ENCODE results near the gene ESYT2.
"Not testable (repeated sequence)": the region's sequence is repeated elsewhere in the genome, so short reads cannot be mapped to it uniquely, and the experiment has no call there.

ESYT2 gene

GRCh38 chr7:158722574-158723237 is 106.6 kb downstream of the ESYT2 start:
- no peak for DNase-seq

DNA sequence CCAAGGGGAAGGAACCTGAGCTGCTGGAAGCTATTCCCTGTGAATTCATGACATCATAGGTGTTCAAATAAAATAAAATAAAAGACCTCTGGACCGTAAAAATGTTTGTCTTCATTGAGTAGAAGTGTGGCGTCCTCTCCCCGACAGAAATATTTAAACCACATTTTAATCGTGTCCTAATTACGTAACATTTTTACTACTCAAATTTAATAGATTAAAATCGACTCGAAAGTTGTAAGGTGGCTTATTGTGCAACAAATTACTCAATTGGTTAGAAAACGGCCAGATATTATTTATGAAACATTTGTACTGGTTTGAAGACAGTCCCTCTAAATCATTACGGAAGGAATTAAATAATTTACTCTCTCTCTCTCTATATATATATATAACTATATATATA is 109.2 kb downstream of the ESYT2 start:
- DNase-seq = no peak

GRCh38 chr7:158716802-158717201 is 112.5 kb downstream of the ESYT2 start:
- DNase-seq = no peak

GRCh38 chr7:158710651-158711102 is 118.6 kb downstream of the ESYT2 start:
- no peak for DNase-seq

DNA sequence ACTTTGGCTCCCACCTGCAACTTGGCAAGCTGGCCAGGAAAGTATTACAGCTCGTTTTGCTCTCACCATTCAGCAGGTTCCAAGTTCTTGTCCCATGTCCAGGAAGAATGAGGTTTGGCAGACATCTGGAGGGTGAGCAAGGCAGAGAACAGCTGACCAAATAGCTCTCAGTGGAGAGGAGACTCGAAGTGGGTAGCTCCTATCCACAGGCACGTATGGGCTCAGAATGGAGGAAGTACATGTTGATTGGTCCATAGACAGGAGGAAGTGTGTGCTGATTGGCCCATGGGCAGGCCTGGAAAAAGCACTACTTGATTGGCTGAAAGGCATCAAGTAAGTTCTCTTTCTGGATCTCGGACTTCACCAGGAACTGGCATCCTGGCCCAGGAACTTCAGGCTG is 121.7 kb downstream of the ESYT2 start:
- no peak for DNase-seq

- DNase-seq = no peak
Measured at GRCh38 chr7:158706710-158707590, 122.4 kb downstream of the ESYT2 start.

DNA sequence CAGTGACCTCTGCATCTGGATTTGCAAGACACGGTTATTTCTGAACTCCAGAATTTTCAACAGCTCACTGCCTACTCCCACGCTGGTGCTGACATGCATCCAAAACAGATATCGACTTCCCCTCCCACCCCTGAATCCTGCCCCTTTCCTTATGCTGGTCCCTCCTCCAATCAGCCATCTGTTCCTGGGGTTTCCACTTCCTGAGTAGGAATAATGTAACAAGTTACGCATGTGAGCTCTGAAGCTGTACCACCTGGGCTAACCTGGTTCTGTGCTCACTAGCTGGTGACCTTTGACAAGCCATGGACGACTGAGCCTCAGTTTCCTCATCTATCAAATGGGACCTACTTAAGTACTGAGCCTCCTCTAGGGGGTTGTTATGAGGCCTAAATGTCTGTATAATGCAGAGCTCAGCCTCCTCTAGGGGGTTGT is 123.0 kb downstream of the ESYT2 start:
- no peak for DNase-seq

GRCh38 chr7:158705234-158705850 is 124.0 kb downstream of the ESYT2 start:
- no peak for DNase-seq

DNA sequence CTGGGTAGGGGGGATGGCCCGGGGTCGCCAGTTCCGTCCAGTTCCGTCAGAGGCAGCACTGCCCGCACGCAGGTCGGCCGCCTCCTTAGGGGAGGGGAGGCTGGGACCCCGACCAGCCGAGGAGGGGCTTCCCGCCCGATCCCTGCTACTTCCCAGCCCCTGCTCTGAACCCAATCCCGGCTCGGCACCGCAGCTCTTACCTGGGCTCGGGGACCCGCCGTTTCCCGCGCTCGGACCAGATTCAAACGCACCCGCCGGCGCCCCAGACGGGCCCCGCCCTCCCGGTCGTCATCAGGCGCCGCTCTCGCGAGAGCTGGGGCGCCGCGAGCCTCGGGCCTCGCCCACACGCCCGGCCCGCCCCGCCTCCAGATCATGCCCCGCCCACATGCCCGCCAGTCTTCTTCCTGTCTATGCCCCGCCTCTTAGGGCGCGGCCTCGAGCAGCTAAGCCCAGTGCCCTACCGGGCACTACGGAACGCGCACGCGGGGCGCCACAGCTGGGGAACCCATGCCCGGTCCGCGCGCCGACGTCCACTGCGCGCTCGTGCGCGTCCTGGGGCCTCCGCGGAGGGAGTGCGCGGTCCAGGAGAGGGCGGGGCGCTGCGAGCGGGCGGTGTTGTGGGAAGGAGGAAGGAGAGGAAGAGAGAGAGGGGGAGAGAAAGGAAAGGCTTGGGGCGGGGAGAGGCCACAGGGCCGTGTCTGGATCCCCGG is 124.6 kb downstream of the ESYT2 start, which contains the start of gene NCAPG2:
NCAPG2 (minus strand) TSS at position 281 of the 710 bp plus-strand sequence. CDS start 2,905 bp downstream, outside the sequence.
- DNase-seq = peak; percentile 95

DNA sequence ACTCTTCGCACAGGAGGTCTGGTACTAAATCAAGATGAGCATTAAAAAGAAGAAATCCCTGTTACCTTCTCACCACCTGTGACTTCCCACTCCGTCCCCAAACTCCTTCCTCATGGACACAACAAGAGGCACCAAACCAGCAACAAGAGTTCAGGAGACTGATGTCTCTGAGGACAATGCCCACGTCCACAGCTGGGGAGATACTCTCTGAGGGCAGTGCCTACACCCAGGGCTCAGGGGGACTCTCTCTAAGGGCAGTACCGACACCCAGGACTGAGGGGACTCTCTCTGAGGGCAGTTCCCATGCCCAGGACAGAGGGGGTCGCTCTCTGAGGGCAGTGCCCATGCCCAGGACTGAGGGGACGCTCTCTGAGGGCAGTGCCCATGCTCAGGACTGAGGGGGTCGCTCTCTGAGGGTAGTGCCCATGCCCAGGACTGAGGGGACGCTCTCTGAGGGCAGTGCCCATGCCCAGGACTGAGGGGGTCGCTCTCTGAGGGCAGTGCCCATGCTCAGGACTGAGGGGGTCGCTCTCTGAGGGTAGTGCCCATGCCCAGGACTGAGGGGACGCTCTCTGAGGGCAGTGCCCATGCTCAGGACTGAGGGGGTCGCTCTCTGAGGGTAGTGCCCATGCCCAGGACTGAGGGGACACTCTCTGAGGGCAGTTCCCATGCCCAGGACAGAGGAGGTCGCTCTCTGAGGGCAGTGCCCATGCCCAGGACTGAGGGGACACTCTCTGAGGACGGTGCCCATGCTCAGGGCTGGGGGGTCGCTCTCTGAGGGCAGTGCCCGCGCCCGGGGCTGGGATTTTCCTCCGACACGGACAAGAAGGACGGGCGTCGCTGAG is 125.4 kb downstream of the ESYT2 start:
- not testable (repeated sequence) for DNase-seq

DNA sequence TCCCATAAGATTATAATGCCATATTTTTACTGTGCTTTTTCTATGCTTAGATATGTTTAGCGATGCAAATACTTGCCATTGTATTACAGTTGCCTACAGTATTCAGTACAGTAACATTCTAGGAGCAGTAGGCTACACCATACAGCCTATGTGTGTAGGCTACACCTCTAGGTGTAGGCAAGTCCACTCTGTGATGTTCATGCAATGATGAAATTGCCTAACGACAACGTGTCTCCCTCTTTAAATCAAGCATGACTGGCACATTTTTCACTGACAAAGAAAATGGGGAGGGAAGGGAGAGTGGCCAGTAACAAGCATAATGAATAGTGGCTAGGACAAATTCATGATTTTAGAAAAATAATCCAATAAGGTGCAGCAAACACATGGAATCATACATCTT is 126.4 kb downstream of the ESYT2 start:
- DNase-seq = no peak

DNA sequence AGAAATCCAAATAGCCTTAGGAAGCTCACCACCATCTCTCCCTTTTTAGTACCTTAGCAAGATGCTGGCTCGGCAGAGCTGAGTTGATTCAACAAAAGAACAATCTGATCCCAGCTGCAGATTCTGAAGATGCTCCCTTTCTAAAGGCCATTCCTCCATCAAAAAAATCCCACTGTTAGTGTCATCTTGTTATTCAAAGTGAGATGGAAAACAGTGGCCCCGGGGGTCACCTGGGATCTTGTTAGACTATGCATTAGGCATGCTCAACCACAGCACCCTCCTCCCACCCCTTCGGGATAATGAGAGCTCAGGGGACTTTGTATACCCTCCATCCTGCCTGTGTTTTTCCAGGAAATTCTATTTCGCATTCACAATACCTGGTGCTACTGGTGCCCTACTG is 127.1 kb downstream of the ESYT2 start:
- no peak for DNase-seq

DNA sequence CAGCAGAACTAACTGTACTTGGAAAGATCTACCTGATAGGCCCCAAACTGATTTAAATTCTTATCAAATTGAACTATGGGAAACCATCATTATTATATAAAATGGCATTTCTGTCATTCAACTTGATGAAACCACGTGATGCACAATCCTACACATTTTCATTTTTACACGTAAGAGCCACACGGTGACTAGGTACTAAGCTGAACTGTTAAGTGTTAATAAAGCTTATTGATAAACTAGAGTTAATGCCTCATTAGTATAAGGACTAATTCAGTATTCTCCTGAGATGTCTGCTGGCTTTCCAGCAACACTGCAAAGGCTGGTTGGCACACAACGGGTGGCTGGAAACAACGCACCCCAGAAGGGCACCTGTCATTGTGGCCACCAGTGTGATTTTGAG is 129.3 kb downstream of the ESYT2 start:
- no peak for DNase-seq

DNA sequence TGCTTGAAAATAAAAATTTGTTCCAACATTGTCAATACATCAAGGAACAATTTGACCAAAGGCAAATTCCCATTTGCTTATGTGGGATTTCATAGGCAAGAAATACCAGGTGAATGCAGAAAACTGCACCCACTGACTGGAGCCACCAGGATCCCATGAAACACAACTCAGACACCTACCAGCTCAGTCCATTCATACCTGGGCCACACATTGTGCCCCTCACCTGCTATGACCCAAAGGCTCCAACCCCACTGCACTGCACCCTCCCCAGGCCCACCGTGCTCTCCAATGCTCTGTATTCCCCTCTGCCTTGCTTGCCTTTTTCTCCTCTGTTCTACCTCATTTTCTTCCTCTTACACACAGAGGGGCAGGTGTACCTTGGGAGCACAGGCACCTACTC is 130.0 kb downstream of the ESYT2 start:
- DNase-seq = no peak

- DNase-seq = no peak
Measured at GRCh38 chr7:158698657-158699195, 130.6 kb downstream of the ESYT2 start.

- not testable (repeated sequence) for DNase-seq
Measured at GRCh38 chr7:158697597-158697996, 131.7 kb downstream of the ESYT2 start.

DNA sequence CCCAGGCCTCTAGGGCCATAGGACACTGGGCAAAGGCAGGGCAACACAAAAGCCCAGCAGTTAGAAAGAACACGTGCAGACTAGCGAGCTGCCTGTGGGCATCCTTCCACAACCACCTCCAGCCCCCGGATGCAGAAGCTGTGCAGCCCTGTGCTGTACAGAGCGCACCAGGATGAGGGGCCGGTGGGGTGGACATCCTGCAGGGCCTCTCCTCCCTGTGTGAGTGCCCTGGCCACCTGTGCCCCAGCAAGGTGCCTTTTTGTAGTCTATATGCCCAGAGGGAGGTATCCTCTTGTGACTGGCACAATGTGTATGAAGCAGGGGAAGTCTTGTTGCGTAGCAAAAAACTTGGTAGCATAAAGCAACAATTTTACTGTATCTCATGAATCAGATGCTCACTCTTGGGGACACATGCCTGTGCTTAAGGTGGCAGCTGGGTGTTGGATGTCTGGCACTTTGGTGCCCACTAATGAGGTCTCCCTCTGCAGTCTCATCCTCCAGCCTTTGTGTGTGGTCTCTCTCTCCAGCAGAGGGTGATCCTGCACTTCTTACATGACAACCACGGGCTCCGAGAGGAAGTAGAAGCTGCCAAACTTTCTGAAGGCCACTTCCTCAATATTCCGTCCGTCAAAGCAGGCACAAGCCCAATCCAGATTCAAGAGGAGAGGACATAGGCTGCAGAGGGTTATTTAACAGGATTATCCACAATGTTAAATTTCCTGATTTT is 133.4 kb downstream of the ESYT2 start:
- peak; percentile 16 for DNase-seq

DNA sequence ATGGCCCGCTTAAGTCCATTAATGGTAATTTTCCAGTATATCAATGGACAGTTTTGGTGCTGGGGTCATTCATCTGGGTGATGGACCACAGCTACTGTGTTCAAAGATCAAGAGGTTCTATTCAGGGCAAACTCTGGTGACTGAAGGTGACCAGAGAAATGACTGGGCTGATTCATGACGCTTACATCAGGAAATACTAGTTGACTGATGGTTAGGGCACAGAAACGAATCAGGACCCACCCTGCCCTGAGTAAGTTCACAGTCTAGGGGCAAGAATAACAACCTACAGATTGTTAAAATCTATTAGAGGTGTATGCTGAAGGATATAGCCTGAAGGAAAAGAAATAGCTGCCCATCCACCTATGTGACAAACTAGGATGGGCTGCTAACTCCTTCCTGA is 134.3 kb downstream of the ESYT2 start:
- DNase-seq = no peak

GRCh38 chr7:158694650-158695049 is 134.7 kb downstream of the ESYT2 start:
- DNase-seq = no peak

DNA sequence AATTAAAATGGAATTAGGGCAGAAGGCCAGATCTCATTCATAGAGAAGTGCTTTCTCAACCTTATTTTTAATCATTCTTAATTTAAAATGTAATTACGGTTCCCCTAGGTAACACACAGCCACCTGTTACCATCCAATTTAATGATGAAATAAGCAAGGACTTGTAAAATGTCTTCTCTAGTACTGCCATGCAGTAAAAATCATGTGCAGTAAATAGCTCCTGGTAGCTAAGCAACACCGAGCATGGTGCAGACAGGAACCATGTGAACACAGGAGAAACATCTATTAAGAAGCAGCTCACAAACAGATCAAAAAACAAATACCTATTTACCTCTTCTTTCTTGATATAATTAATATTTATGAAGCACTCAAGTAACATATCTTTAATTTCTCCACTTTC is 139.8 kb downstream of the ESYT2 start:
- no peak for DNase-seq

DNA sequence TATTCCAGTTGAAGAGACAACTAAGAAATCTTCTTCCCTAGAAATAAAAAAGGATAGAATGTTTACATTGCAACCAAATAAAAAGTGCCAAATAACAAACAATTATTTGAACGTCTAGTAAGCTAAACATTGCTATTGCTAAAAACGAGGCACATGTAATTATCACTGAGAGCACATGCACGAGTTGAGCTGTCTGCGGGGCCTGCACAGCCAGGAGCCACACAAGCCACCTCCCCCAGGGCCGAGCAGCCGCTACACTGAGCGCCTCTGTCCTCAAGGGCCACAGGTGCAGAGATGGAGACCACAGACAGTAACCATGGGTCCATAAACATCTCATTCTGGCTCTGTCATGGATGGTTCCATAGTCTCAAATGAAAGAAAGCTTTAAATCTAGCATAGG is 141.9 kb downstream of the ESYT2 start:
- DNase-seq = no peak

All from NCI-H1694 (cell line).